ENCODE data around the gene PPP2R3C. TPM values are rescaled to one million over a fixed set of nuclear protein-coding genes. Genes with fewer than 3 reads are reported as not detected.

PPP2R3C gene
- total and polyA plus RNA-seq, 2 of the 4 experiments (the other 2 are of a cell fraction): 15.9 to 17.0 TPM

- H3K4me3 ChIP-seq (ENCODE audit: insufficient read depth, low read depth, low read length): no peak overlapping the region
- no peak overlapping the region for H3K9ac ChIP-seq (ENCODE audit: low read depth, low read length)
- dilution Hi-C loops (cut with HindIII; ENCODE audit: low sequenced_read_pairs, unreplicated experiment): no loop called here
- no peak overlapping the region for H4K5ac ChIP-seq (ENCODE audit: low read depth, low read length)
- H3K4ac ChIP-seq (ENCODE audit: low read depth, low read length): no peak overlapping the region
- no peak overlapping the region for H2AK5ac ChIP-seq (ENCODE audit: low read depth, low read length)
- no TSS peak for BruUV-seq (replicated peaks)
- no peak overlapping the region for H3K14ac ChIP-seq (replicated peaks; ENCODE audit: low read depth, low read length)
- no peak overlapping the region for H3K18ac ChIP-seq (ENCODE audit: low read depth, low read length)
- H3K9me3 ChIP-seq (ENCODE audit: control insufficient read depth, insufficient read depth, low read length): no peaks in the 10 kb centered on the region
- no peaks in the 10 kb centered on the region for H4K20me1 ChIP-seq (ENCODE audit: insufficient read depth, low read length)
- H3K27ac ChIP-seq (ENCODE audit: insufficient read depth, low read length): no peak overlapping the region
- 0 out of 2 replicates have a peak, but pooled peaks cover 2% of the 10 kb centered on the region for H3K4me1 ChIP-seq (ENCODE audit: control insufficient read depth, insufficient read depth, low read length)
- no peak overlapping the region for H2AFZ ChIP-seq (replicated peaks; ENCODE audit: low read length, poor library complexity)
- H3K4me2 ChIP-seq (ENCODE audit: low read depth, low read length): no peak overlapping the region
- ATAC-seq (ENCODE audit: low read depth) (no peak), DNase-seq (no peak)
- no peak overlapping the region for H3K23ac ChIP-seq (ENCODE audit: low read depth, low read length)
- H2BK15ac ChIP-seq (ENCODE audit: low read depth, low read length): no peak overlapping the region
- peaks cover 4% of the 10 kb centered on the region; the same call in 1 of the 2 replicates for H3K9me1 ChIP-seq (ENCODE audit: insufficient read depth, low read length)
- no peak overlapping the region for H4K8ac ChIP-seq (ENCODE audit: low read depth in 2 of 2, low read length in 2 of 2)
- ChIA-PET POLR2A (ENCODE audit: unreplicated experiment) (no interaction called here), CTCF (no interaction called here)
- H3K56ac ChIP-seq (ENCODE audit: extremely low read depth, insufficient read depth, low read length): no peak overlapping the region
- H2BK20ac ChIP-seq (ENCODE audit: low read depth, low read length): no peak overlapping the region
- no peak overlapping the region for H4K91ac ChIP-seq (ENCODE audit: insufficient read depth, low read depth, low read length)
- no peak overlapping the region for H2AK9ac ChIP-seq (replicated peaks; ENCODE audit: low read depth, low read length, poor library complexity)
- intact Hi-C loops (cut with micrococcal nuclease): no loop called here
- H2BK5ac ChIP-seq (ENCODE audit: low read depth, low read length, poor library complexity, severe bottlenecking): no peak overlapping the region
- H3K27me3 ChIP-seq (ENCODE audit: control insufficient read depth, insufficient read depth, low read length): no peaks in the 10 kb centered on the region
- TF ChIP-seq POLR2A (IDR thresholded peaks at IDR 0.05; ENCODE audit: low read depth, low read length) (no peak), NFE2L2 (IDR thresholded peaks at IDR 0.05; ENCODE audit: low read depth, low read length) (no peak), CHD1 (IDR thresholded peaks at IDR 0.05; ENCODE audit: low read depth, low read length) (no peak), USF2 (IDR thresholded peaks at IDR 0.05; ENCODE audit: low read depth, low read length) (no peak), SMC3 (IDR thresholded peaks at IDR 0.05; ENCODE audit: low read depth, low read length) (no peak), MXI1 (IDR thresholded peaks at IDR 0.05; ENCODE audit: borderline replicate concordance, low read depth, low read length) (no peak), BHLHE40 (IDR thresholded peaks at IDR 0.05; ENCODE audit: low read depth, low read length) (no peak)
- H3K79me1 ChIP-seq (ENCODE audit: low read depth in 1 of 2, low read length in 2 of 2): peaks cover 10 to 44% of the 10 kb centered on the region in 2 experiments
- in situ Hi-C loops (cut with MboI; ENCODE audit: low sequenced_read_pairs): no loop called here
- peaks cover 7% of the 10 kb centered on the region for H3K36me3 ChIP-seq (ENCODE audit: control insufficient read depth, insufficient read depth, low read length)
- WGBS, 2 experiments (ENCODE audit: extremely low coverage in 2 of 2, insufficient read length in 1 of 2): 100% methylated on average over 1 of the region's 2 CpGs; no CpG with 5 or more reads in 1 of the 2 experiments
- no peak overlapping the region for H2BK120ac ChIP-seq (ENCODE audit: low read depth, low read length)
Observed at GRCh38 chr14:35052637-35053036, 69.2 kb downstream of the PPP2R3C start.
